Measurements from ENCODE around the gene ALG12.

The ALG12 gene

GRCh38 chr22:49947296-49947622 lies 29.0 kb upstream of the ALG12 start:
- in situ Hi-C loops (cut with MboI; ENCODE audit: low sequenced_read_pairs): loop anchor here (25.0 kb wide), 1 partner anchor 265 kb away; the partner anchor contains the start of gene SELENOO

GRCh38 chr22:49946612-49947295 lies 28.5 kb upstream of the ALG12 start:
- in situ Hi-C loops (cut with MboI; ENCODE audit: low sequenced_read_pairs): loop anchor here (25.0 kb wide), 1 partner anchor 266 kb away; the partner anchor contains the start of gene SELENOO

- in situ Hi-C loops (cut with MboI; ENCODE audit: low sequenced_read_pairs): loop anchor here (25.0 kb wide), 1 partner anchor 267 kb away; the partner anchor contains the start of gene SELENOO
Observed at GRCh38 chr22:49945042-49945794, 27.0 kb upstream of the ALG12 start.

GRCh38 chr22:49944399-49944891 lies 26.2 kb upstream of the ALG12 start:
- in situ Hi-C loops (cut with MboI; ENCODE audit: low sequenced_read_pairs): loop anchor here (25.0 kb wide), 1 partner anchor 268 kb away; the partner anchor contains the start of gene SELENOO

- in situ Hi-C loops (cut with MboI; ENCODE audit: low sequenced_read_pairs): loop anchor here (25.0 kb wide), 1 partner anchor 268 kb away; the partner anchor contains the start of gene SELENOO
Observed at GRCh38 chr22:49943771-49944398, 25.6 kb upstream of the ALG12 start.

- in situ Hi-C loops (cut with MboI; ENCODE audit: low sequenced_read_pairs): loop anchor here (25.0 kb wide), 1 partner anchor 269 kb away; the partner anchor contains the start of gene SELENOO
Observed at GRCh38 chr22:49943405-49943765, 25.1 kb upstream of the ALG12 start.

GRCh38 chr22:49942565-49943404 lies 24.5 kb upstream of the ALG12 start:
- in situ Hi-C loops (cut with MboI; ENCODE audit: low sequenced_read_pairs): loop anchor here (25.0 kb wide), 1 partner anchor 270 kb away; the partner anchor contains the start of gene SELENOO

- in situ Hi-C loops (cut with MboI; ENCODE audit: low sequenced_read_pairs): loop anchor here (25.0 kb wide), 1 partner anchor 271 kb away; the partner anchor contains the start of gene SELENOO
Observed at GRCh38 chr22:49941507-49942316, 23.5 kb upstream of the ALG12 start.

- in situ Hi-C loops (cut with MboI; ENCODE audit: low sequenced_read_pairs): loop anchor here (25.0 kb wide), 1 partner anchor 274 kb away; the partner anchor contains the start of gene SELENOO
Observed at GRCh38 chr22:49938565-49939136, 20.4 kb upstream of the ALG12 start.

GRCh38 chr22:49937758-49938564 lies 19.7 kb upstream of the ALG12 start:
- in situ Hi-C loops (cut with MboI; ENCODE audit: low sequenced_read_pairs): loop anchor here (25.0 kb wide), 1 partner anchor 274 kb away; the partner anchor contains the start of gene SELENOO

GRCh38 chr22:49936973-49937757 lies 18.9 kb upstream of the ALG12 start:
- in situ Hi-C loops (cut with MboI; ENCODE audit: low sequenced_read_pairs): loop anchor here (25.0 kb wide), 1 partner anchor 275 kb away; the partner anchor contains the start of gene SELENOO

GRCh38 chr22:49936018-49936972 lies 18.1 kb upstream of the ALG12 start:
- in situ Hi-C loops (cut with MboI; ENCODE audit: low sequenced_read_pairs): loop anchor here (25.0 kb wide), 1 partner anchor 276 kb away; the partner anchor contains the start of gene SELENOO

GRCh38 chr22:49935561-49935960 lies 17.3 kb upstream of the ALG12 start:
- in situ Hi-C loops (cut with MboI; ENCODE audit: low sequenced_read_pairs): loop anchor here (25.0 kb wide), 1 partner anchor 277 kb away; the partner anchor contains the start of gene SELENOO

- in situ Hi-C loops (cut with MboI; ENCODE audit: low sequenced_read_pairs): loop anchor here (5.0 to 25.0 kb wide), 3 partner anchors 32 to 277 kb away; partner anchors contain the start of gene SELENOO
Observed at GRCh38 chr22:49934891-49935557, 16.8 kb upstream of the ALG12 start.
